Loucy (cell line): ENCODE data around the gene SOBP.

ENCODE experiments used
- H2AFZ ChIP-seq: fragments of 200-600 bp; sonication (generic); 2 replicates; pipeline ENCODE4 v1.6.0; 2016; ENCODE audit warnings: antibody characterized with exemption, mild to moderate bottlenecking, low read length, moderate library complexity
- H3F3A ChIP-seq: fragments of 200-600 bp; 2 replicates; pipeline ENCODE4 v1.6.0; 2016; ENCODE audit warnings: antibody characterized with exemption, low read depth, mild to moderate bottlenecking
- H3K27me3 ChIP-seq: fragments of 200-600 bp; sonication (generic); 2 replicates; pipeline ENCODE4 v1.6.1; 2014; ENCODE audit warnings: low read length, mild to moderate bottlenecking; ENCODE audit not compliant: insufficient read depth, poor library complexity, severe bottlenecking
- H3K36me3 ChIP-seq: fragments of 200-600 bp; sonication (generic); 2 replicates; pipeline ENCODE4 v1.6.1; 2016; ENCODE audit warnings: low read length; ENCODE audit not compliant: insufficient read depth
- H3K4me1 ChIP-seq: fragments of 200-600 bp; sonication (generic); 2 replicates; pipeline ENCODE4 v1.5.1; 2014; ENCODE audit warnings: low read length, mild to moderate bottlenecking; ENCODE audit not compliant: insufficient read depth, poor library complexity, severe bottlenecking
- H3K4me2 ChIP-seq: fragments of 200-600 bp; sonication (generic); 2 replicates; pipeline ENCODE4 v1.6.0; 2014; ENCODE audit warnings: antibody characterized with exemption, low read length, low read depth, mild to moderate bottlenecking; ENCODE audit not compliant: poor library complexity, severe bottlenecking
- H3K4me3 ChIP-seq: fragments of 200-600 bp; sonication (generic); 2 replicates; pipeline ENCODE4 v1.5.1; 2014; ENCODE audit warnings: low read length, mild to moderate bottlenecking, mixed read lengths; ENCODE audit not compliant: poor library complexity, severe bottlenecking
- H3K79me2 ChIP-seq: fragments of 200-600 bp; sonication (generic); 2 replicates; pipeline ENCODE4 v1.6.1; 2014; ENCODE audit warnings: low read length; ENCODE audit not compliant: insufficient read depth
- H3K9ac ChIP-seq: fragments of 200-600 bp; sonication (generic); 2 replicates; pipeline ENCODE4 v1.6.0; 2014; ENCODE audit warnings: mild to moderate bottlenecking, low read depth, low read length, moderate library complexity; ENCODE audit not compliant: poor library complexity, severe bottlenecking
- H3K9me2 ChIP-seq: fragments of 200-600 bp; sonication (generic); replicated peaks from 2 replicates; pipeline ENCODE4 v1.6.1; 2016; ENCODE audit warnings: low read depth, low read length, mixed read lengths
- H3K9me3 ChIP-seq: fragments of 200-600 bp; sonication (generic); 2 replicates; pipeline ENCODE4 v1.6.1; 2014; ENCODE audit warnings: mild to moderate bottlenecking, antibody characterized with exemption, low read length, low read depth; ENCODE audit not compliant: insufficient read depth
- H4K20me1 ChIP-seq: fragments of 200-600 bp; sonication (generic); 2 replicates; pipeline ENCODE4 v1.6.0; 2014; ENCODE audit warnings: antibody characterized with exemption, low read length, mild to moderate bottlenecking; ENCODE audit not compliant: insufficient read depth, poor library complexity, severe bottlenecking
- EZH2phosphoT487 ChIP-seq: fragments of 200-600 bp; IDR thresholded peaks from 2 replicates; pipeline ENCODE4 v1.6.1; 2018; ENCODE audit warnings: antibody characterized with exemption, mild to moderate bottlenecking, moderate library complexity, borderline replicate concordance
- TF ChIP-seq, protein P1 (sequence below): fragments of 200-600 bp; sonication (generic); conservative IDR thresholded peaks from 2 replicates; pipeline ENCODE4 v1.5.1; 2014; ENCODE audit warnings: mild to moderate bottlenecking, antibody characterized with exemption, low read length

SOBP gene

DNA sequence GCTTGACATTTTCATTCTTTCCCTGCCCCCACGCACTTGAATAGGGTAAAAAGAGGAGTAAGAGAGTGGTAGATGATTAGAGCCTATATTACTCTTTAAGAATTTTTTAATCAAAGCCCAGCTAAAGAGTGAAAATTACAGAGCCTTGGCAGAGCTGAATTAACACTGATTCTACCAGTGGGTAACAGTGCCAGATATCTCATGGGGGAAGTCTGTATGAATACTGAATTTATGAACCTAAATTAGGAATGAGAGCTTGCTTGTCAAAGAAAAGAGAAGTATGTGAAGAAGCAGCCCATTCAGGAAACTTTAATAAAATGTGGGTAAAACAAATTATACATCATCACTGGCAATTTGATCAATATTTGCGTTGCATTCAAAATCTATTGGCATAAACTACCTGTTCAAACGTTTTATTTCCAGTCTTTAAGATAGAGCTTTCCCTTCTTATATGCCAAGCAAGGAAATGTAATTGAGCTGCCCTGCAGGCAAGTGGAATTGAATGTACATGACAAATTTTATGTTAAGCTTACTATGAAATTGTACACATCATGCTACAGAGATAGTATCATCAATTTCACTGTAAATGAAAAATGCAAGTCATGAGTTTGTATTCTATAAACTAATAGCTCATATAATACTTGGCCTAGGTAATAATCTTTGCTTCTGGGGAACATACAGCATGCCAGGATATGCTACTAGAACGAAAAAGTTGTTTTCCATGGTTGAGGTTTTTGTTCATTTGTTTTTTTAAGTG lies 14.5 kb downstream of the SOBP start:
- TF ChIP-seq EZH2phosphoT487: no peak
- TF ChIP-seq, protein P1, sequence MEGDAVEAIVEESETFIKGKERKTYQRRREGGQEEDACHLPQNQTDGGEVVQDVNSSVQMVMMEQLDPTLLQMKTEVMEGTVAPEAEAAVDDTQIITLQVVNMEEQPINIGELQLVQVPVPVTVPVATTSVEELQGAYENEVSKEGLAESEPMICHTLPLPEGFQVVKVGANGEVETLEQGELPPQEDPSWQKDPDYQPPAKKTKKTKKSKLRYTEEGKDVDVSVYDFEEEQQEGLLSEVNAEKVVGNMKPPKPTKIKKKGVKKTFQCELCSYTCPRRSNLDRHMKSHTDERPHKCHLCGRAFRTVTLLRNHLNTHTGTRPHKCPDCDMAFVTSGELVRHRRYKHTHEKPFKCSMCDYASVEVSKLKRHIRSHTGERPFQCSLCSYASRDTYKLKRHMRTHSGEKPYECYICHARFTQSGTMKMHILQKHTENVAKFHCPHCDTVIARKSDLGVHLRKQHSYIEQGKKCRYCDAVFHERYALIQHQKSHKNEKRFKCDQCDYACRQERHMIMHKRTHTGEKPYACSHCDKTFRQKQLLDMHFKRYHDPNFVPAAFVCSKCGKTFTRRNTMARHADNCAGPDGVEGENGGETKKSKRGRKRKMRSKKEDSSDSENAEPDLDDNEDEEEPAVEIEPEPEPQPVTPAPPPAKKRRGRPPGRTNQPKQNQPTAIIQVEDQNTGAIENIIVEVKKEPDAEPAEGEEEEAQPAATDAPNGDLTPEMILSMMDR: no peak

DNA sequence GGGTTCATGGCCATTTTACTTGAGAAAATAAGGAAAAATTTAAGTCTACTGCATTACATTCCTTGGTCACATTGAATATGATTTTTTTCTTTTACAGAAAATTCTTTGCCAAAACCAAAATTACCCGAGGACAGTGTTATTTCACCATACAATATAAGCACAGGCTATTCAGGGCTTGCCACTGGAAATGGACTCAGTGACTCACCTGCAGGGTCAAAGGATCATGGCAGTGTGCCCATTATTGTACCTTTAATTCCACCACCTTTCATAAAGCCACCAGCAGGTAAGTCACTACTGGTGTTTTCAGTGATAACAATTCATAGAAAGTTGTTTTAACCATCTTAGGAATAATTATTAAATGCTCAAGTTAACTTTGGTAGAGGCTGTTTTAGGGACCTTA lies 16.2 kb downstream of the SOBP start:
- H3K27me3 ChIP-seq: no peaks in the 10 kb centered on the region
- no peak overlapping the region for H3K4me2 ChIP-seq
- H3K9me2 ChIP-seq: no peaks in the 10 kb centered on the region
- H3K4me1 ChIP-seq: peaks cover 8% of the 10 kb centered on the region
- H3F3A ChIP-seq: no peaks in the 10 kb centered on the region
- no peaks in the 10 kb centered on the region for H3K9me3 ChIP-seq
- no peak overlapping the region for H3K9ac ChIP-seq
- no peak overlapping the region for H3K4me3 ChIP-seq
- peaks cover 32% of the 10 kb centered on the region; the same call in 1 of the 2 replicates for H3K36me3 ChIP-seq
- no peak overlapping the region for H2AFZ ChIP-seq
- H3K79me2 ChIP-seq: peaks cover 29% of the 10 kb centered on the region
- H4K20me1 ChIP-seq: peaks cover 3% of the 10 kb centered on the region
- TF ChIP-seq EZH2phosphoT487: no peak
- TF ChIP-seq, protein P1: no peak

More for the DNA sequence above, 14.5 kb downstream of the SOBP start:
- peaks cover 40% of the 10 kb centered on the region for H3K79me2 ChIP-seq
- H3F3A ChIP-seq: no peaks in the 10 kb centered on the region
- H2AFZ ChIP-seq: no peak overlapping the region
- H3K4me3 ChIP-seq: no peak overlapping the region
- peaks cover 21% of the 10 kb centered on the region; the same call in 1 of the 2 replicates for H3K36me3 ChIP-seq
- no peak overlapping the region for H3K9ac ChIP-seq
- H3K4me2 ChIP-seq: no peak overlapping the region
- H3K9me3 ChIP-seq: no peaks in the 10 kb centered on the region
- no peaks in the 10 kb centered on the region for H3K9me2 ChIP-seq
- no peaks in the 10 kb centered on the region for H3K27me3 ChIP-seq
- H4K20me1 ChIP-seq: peaks cover 10% of the 10 kb centered on the region
- H3K4me1 ChIP-seq: peaks cover 14% of the 10 kb centered on the region

DNA sequence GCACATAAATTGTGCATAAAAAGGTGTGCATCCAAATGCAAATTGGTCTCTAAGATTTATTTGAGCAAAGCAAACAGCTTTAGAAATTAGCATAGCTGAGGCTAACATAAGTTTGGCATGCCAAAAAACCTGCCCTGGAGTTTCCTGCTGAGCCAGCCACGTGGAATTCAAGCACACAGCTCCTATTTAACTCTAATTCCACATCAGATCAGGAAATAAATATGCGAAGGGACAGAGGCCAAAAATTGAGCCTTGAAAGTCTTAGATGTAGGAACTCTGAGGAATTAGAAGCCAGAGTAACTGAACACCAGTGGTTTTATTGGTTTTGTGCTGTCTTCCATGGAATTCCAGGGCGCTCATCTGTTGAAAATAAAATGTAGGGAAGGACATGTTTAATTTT lies 19.6 kb downstream of the SOBP start:
- peaks cover 6% of the 10 kb centered on the region for H3K4me1 ChIP-seq

More for the DNA sequence above, 19.6 kb downstream of the SOBP start:
- TF ChIP-seq EZH2phosphoT487: no peak
- TF ChIP-seq, protein P1: no peak
- Histone ChIP-seq H3K9me2 (no peaks in the 10 kb centered on the region), H4K20me1 (no peaks in the 10 kb centered on the region), H3F3A (no peaks in the 10 kb centered on the region), H3K27me3 (no peaks in the 10 kb centered on the region), H2AFZ (no peak overlapping the region), H3K4me3 (no peak overlapping the region), H3K4me2 (no peak overlapping the region), H3K9ac (no peak overlapping the region), H3K9me3 (no peaks in the 10 kb centered on the region), H3K36me3 (peaks cover 46% of the 10 kb centered on the region; the same call in 1 of the 2 replicates), H3K79me2 (peaks cover under 1% of the 10 kb centered on the region; the same call in 1 of the 2 replicates)
